Measurements from ENCODE around the gene ITGA8. TPM values are rescaled to one million over a fixed set of nuclear protein-coding genes. Genes with fewer than 3 reads are reported as not detected.
"Not testable (repeated sequence)": the region's sequence is repeated elsewhere in the genome, so short reads cannot be mapped to it uniquely, and the experiment has no call there.

The ITGA8 gene
- not detected for total RNA-seq

DNA sequence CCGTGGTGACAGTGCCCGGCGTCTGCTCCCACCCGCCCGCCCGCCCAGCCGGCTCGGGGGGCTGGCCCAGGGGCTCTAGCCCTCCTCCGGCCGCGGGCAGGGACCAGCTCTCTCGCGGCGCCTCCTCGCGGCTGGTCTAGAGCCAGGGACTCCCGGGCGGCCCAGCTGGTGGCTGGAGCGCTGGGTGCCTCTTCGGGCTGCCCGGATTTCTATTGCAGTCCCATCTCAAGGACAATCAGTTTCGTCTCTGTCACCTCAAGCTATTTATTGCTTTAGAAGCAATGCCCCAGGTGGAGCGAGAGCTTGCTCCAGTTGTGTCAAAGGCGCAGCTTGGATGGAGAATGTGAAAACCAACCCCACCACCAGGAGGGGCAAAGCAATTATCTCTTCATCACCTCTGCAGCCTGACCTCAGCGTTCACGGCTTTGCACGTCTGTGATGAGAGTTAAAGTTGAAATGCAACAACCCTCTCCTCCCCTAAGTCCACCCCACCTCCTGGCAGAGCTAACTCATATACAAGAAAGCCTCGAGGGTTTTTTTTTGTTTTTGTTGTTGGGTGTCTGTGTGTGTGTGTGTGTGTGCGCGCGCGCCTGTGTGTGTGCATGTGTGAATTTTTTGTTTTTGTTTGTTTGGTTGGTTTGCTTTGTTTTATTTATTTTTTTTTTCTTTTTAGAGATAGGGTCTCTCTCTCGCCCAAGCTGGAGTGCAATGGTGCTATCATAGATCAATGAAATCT is at the start of gene ITGA8:
Gene ITGA8 (minus strand): TSS at position 24 of the 736 bp plus-strand sequence. CDS start 151 bp downstream, outside the sequence.
- peaks cover 55% of the 10 kb centered on the region for H3K27me3 Mint-ChIP-seq
- H3K36me3 Mint-ChIP-seq: no peaks in the 10 kb centered on the region
- H3K4me1 Mint-ChIP-seq: no peaks in the 10 kb centered on the region
- no peak within 1 kb of the TSS for H3K4me3 Mint-ChIP-seq
- H3K9me3 Mint-ChIP-seq: no peaks in the 10 kb centered on the region
- H3K27ac Mint-ChIP-seq: no peak within 1 kb of the TSS
- peak; percentile 2 for DNase-seq

GRCh38 chr10:15764892-15765454 is 45.3 kb upstream of the ITGA8 start:
- peaks cover 3% of the 10 kb centered on the region for H3K27me3 Mint-ChIP-seq
- DNase-seq: no peak
- no peak overlapping the region for H3K27ac Mint-ChIP-seq
- peaks cover 5% of the 10 kb centered on the region for H3K9me3 Mint-ChIP-seq
- no peaks in the 10 kb centered on the region for H3K4me1 Mint-ChIP-seq
- peaks cover 14% of the 10 kb centered on the region for H3K36me3 Mint-ChIP-seq
- no peak overlapping the region for H3K4me3 Mint-ChIP-seq

DNA sequence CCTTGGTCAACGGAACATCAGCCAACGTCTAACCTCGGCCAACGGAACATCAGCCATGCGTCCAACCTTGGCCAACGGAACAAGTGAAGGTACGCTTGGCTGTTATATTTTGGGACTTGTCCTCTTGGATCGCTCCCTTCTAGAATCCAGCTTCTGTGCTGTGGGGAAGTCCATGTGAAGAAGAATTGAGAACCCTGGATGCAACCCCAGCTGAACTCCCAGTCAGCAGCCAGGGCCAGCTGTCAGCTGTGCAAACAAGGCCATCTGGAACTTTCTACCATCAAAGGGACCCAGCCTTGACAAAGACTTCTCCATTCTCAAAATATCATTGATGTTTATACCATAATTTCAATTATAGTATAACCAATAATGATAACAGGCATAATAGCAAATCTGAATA is 43.3 kb upstream of the ITGA8 start:
- Mint-ChIP-seq H3K27me3 (peaks cover 3% of the 10 kb centered on the region), H3K36me3 (peaks cover 5% of the 10 kb centered on the region), H3K4me3 (no peak overlapping the region), H3K27ac (no peak overlapping the region), H3K4me1 (no peaks in the 10 kb centered on the region), H3K9me3 (peaks cover 5% of the 10 kb centered on the region)
- no peak for DNase-seq

DNA sequence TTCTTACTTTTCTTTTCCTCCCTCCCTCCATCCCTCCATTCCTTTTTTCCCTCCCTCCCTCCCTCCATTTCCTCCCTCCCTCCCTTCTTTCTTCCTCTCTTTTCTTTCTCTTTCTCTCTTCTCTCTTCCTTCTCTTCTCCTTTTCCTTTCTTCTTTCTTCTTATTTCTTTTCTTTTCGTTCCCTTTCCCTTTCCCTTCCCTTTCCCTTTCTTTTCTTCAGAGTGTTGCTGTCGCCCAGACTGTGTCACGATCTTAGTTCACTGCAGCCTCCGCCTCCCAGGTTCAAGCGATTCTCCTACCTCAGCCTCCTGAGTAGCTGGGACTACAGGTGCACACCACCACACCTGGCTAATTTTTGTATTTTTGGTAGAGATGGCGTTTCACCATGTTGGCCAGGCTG is 42.5 kb upstream of the ITGA8 start:
- H3K27ac Mint-ChIP-seq, H3K36me3 Mint-ChIP-seq, DNase-seq, H3K9me3 Mint-ChIP-seq, H3K4me1 Mint-ChIP-seq, H3K27me3 Mint-ChIP-seq, H3K4me3 Mint-ChIP-seq: not testable (repeated sequence)

GRCh38 chr10:15761224-15761623 is 41.5 kb upstream of the ITGA8 start:
- not testable (repeated sequence) for H3K4me1 Mint-ChIP-seq, H3K4me3 Mint-ChIP-seq, H3K27me3 Mint-ChIP-seq, H3K9me3 Mint-ChIP-seq, H3K36me3 Mint-ChIP-seq, DNase-seq, H3K27ac Mint-ChIP-seq

- H3K9me3 Mint-ChIP-seq: peaks cover 5% of the 10 kb centered on the region
- DNase-seq: no peak
- peaks cover 8% of the 10 kb centered on the region for H3K27me3 Mint-ChIP-seq
- H3K4me1 Mint-ChIP-seq: no peaks in the 10 kb centered on the region
- peaks cover 5% of the 10 kb centered on the region for H3K36me3 Mint-ChIP-seq
- no peak overlapping the region for H3K27ac Mint-ChIP-seq
- no peak overlapping the region for H3K4me3 Mint-ChIP-seq
These were observed 41.0 kb upstream of the ITGA8 start for GRCh38 chr10:15760681-15761080.

- DNase-seq: no peak
- peaks cover 2% of the 10 kb centered on the region for H3K9me3 Mint-ChIP-seq
- no peak overlapping the region for H3K4me3 Mint-ChIP-seq
- peaks cover 8% of the 10 kb centered on the region for H3K27me3 Mint-ChIP-seq
- H3K4me1 Mint-ChIP-seq: no peaks in the 10 kb centered on the region
- H3K27ac Mint-ChIP-seq: no peak overlapping the region
- no peaks in the 10 kb centered on the region for H3K36me3 Mint-ChIP-seq
These were observed 39.5 kb upstream of the ITGA8 start for GRCh38 chr10:15759265-15759664.

DNA sequence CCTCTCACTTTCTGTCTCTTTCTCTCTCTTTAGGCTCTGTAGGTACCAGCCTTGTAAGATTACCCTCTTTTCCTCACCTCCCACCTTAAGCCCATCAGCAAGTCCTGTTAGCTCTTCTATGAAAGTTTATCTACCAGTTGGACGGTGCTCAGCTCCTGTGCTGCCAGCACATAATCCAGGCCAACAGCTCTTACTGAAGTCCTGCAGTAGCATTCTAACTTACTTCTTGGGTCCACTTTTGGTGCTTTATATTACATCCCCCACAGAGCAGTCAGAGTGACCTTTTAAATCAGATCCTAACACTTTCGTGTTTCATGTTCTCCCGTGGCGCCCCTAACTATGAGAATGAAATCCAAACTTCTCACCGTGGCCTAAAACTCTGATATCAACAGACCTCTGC is 38.9 kb upstream of the ITGA8 start:
- Mint-ChIP-seq H3K9me3 (peaks cover 2% of the 10 kb centered on the region), H3K27ac (no peak overlapping the region), H3K36me3 (no peaks in the 10 kb centered on the region), H3K4me3 (no peak overlapping the region), H3K27me3 (peaks cover 8% of the 10 kb centered on the region), H3K4me1 (no peaks in the 10 kb centered on the region)
- no peak for DNase-seq

GRCh38 chr10:15754937-15755336 is 35.2 kb upstream of the ITGA8 start:
- Mint-ChIP-seq H3K9me3 (no peaks in the 10 kb centered on the region), H3K27ac (no peak overlapping the region), H3K36me3 (no peaks in the 10 kb centered on the region), H3K4me1 (no peaks in the 10 kb centered on the region), H3K27me3 (peaks cover 26% of the 10 kb centered on the region), H3K4me3 (no peak overlapping the region)
- no peak for DNase-seq

GRCh38 chr10:15751046-15751445 is 31.3 kb upstream of the ITGA8 start:
- Mint-ChIP-seq H3K27ac (no peak overlapping the region), H3K4me1 (no peaks in the 10 kb centered on the region), H3K36me3 (no peaks in the 10 kb centered on the region), H3K9me3 (no peaks in the 10 kb centered on the region), H3K27me3 (peaks cover 20% of the 10 kb centered on the region), H3K4me3 (no peak overlapping the region)
- no peak for DNase-seq

GRCh38 chr10:15748126-15748525 is 28.4 kb upstream of the ITGA8 start:
- no peaks in the 10 kb centered on the region for H3K4me1 Mint-ChIP-seq
- no peaks in the 10 kb centered on the region for H3K36me3 Mint-ChIP-seq
- H3K9me3 Mint-ChIP-seq: no peaks in the 10 kb centered on the region
- H3K27ac Mint-ChIP-seq: no peak overlapping the region
- no peak overlapping the region for H3K4me3 Mint-ChIP-seq
- peaks cover 19% of the 10 kb centered on the region for H3K27me3 Mint-ChIP-seq
- no peak for DNase-seq

DNA sequence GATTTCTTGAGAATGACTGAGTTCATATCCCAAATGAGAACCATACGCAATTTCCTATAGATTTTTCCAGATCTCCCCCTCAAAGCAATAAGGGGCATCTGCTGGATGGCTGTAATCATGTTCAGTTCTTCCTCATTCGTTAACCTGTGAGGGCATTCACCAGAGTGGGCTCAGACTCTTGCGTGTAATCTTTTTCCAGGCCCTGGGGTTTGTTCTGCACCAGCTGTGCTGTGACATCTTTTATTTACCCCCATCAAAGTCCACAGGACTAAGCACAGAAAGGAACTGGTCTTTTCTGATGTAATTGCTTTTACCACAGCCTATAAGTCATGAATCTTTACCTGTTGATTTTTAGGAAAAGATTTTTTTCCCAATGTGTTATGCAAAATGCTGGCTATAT is 27.9 kb upstream of the ITGA8 start:
- H3K4me3 Mint-ChIP-seq: no peak overlapping the region

GRCh38 chr10:15745751-15746150 is 26.0 kb upstream of the ITGA8 start:
- no peaks in the 10 kb centered on the region for H3K4me1 Mint-ChIP-seq
- no peak for DNase-seq
- peaks cover 3% of the 10 kb centered on the region for H3K27me3 Mint-ChIP-seq
- H3K27ac Mint-ChIP-seq: no peak overlapping the region
- H3K9me3 Mint-ChIP-seq: no peaks in the 10 kb centered on the region
- no peak overlapping the region for H3K4me3 Mint-ChIP-seq
- H3K36me3 Mint-ChIP-seq: no peaks in the 10 kb centered on the region

More for the DNA sequence above, 27.9 kb upstream of the ITGA8 start:
- DNase-seq: no peak
- Mint-ChIP-seq H3K36me3 (no peaks in the 10 kb centered on the region), H3K27ac (no peak overlapping the region), H3K9me3 (no peaks in the 10 kb centered on the region), H3K4me1 (no peaks in the 10 kb centered on the region), H3K27me3 (peaks cover 14% of the 10 kb centered on the region)

DNA sequence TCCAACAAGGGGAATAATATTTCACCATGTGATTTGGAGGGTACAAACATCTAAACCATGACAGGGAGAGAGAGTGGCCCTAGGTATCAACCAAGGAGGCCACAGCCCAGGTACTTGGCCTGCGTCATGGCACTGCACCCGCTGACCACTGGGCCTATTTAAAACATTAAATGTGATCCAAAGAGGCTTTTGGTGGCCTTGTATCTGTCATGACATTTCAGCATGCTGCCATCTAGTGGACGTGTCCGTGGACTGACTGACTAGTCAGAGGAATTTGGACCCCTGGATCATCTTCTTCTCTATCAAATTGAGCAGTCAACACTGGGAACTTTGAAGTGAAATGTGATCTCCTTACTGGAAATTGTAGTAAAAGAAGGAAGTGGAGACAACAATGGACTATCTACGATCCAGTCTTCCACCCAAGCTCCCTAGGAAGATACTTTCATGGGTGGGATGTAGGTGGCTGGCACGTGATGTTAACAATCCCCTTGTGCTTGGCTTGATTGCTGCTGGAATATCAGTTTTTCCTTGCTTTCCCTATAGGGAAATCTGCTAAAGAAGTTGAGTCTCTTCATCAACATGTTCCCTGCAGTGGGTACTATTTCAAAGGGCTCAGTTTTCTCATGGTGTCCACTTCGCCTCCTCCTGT is 24.6 kb upstream of the ITGA8 start:
- Mint-ChIP-seq H3K4me1 (no peaks in the 10 kb centered on the region), H3K9me3 (no peaks in the 10 kb centered on the region), H3K4me3 (no peak overlapping the region), H3K27me3 (no peaks in the 10 kb centered on the region), H3K36me3 (no peaks in the 10 kb centered on the region), H3K27ac (no peak overlapping the region)
- DNase-seq: peak; percentile 19

GRCh38 chr10:15743443-15743842 is 23.7 kb upstream of the ITGA8 start:
- Mint-ChIP-seq H3K9me3 (no peaks in the 10 kb centered on the region), H3K27ac (no peak overlapping the region), H3K36me3 (no peaks in the 10 kb centered on the region), H3K4me1 (no peaks in the 10 kb centered on the region), H3K27me3 (no peaks in the 10 kb centered on the region), H3K4me3 (no peak overlapping the region)
- no peak for DNase-seq

DNA sequence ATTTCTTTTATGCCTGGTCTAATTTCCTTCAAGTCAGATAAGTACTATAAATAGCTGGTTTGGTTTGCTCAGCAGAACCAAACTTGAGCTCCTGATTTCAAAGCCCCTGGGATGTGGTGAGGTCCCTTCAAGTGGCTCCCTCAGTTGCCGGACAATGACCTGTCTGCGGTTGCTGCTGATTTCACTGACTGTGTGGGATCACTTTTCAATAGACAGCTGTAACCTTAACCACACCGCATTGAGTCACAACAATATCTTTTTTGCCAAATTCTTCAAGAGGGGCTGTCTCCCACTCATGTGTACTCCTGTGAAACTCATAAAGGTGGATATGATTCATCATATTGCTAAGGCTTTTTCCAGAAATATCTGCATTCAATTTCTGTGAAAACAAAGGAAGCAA is 23.1 kb upstream of the ITGA8 start:
- no peak overlapping the region for H3K27ac Mint-ChIP-seq

More for the DNA sequence above, 23.1 kb upstream of the ITGA8 start:
- DNase-seq: no peak
- H3K4me3 Mint-ChIP-seq: no peak overlapping the region
- H3K27me3 Mint-ChIP-seq: no peaks in the 10 kb centered on the region
- no peaks in the 10 kb centered on the region for H3K9me3 Mint-ChIP-seq
- H3K4me1 Mint-ChIP-seq: no peaks in the 10 kb centered on the region
- H3K36me3 Mint-ChIP-seq: no peaks in the 10 kb centered on the region
